HEK293 (cell line): ENCODE measurements around the gene COL5A2.

ENCODE experiments used
- CTCF ChIA-PET: fragments of 350-600 bp; formaldehyde crosslinking; extraction: SDS; loops from one replicate; lab custom pipeline; 2021; ENCODE audit warnings: antibody characterized with exemption; lab: Yijun Ruan, JAX
- POLR2A ChIA-PET: fragments of 300-600 bp; formaldehyde crosslinking; extraction: SDS; loops from one replicate; lab custom pipeline; 2020; ENCODE audit warnings: antibody characterized with exemption, inconsistent platforms; lab: Yijun Ruan, JAX
- H3K27ac ChIP-seq: fragments of 200-500 bp; sonication (Bioruptor generic); 2 replicates; pipeline ENCODE4 v1.5.1; 2014; ENCODE audit warnings: low read depth, low read length, control low read depth, inconsistent platforms; ENCODE audit errors: extremely low read depth
- H3K36me3 ChIP-seq, 2 experiments: fragments of 200-500 bp in 1 of 2; sonication (Bioruptor generic) in 1 of 2; 1 replicate in 1 of 2; 2 replicates in 1 of 2; pipeline ENCODE4 v1.5.1; 2014 to 2017; ENCODE audit warnings: inconsistent platforms in 2 of 2, low read length in 2 of 2; ENCODE audit not compliant: control insufficient read depth in 2 of 2, insufficient read depth in 1 of 2
- H3K4me1 ChIP-seq: fragments of 200-500 bp; sonication (Bioruptor generic); 2 replicates; pipeline ENCODE4 v1.5.1; 2014; ENCODE audit warnings: mild to moderate bottlenecking, low read length, inconsistent platforms; ENCODE audit not compliant: control insufficient read depth, insufficient read depth
- H3K4me3 ChIP-seq: 2 replicates; pipeline ENCODE4 v1.5.1; 2011; ENCODE audit warnings: low read depth, mild to moderate bottlenecking, control low read depth, low read length, moderate library complexity
- H3K9me3 ChIP-seq: fragments of 200-500 bp; sonication (Bioruptor generic); 2 replicates; pipeline ENCODE4 v1.5.1; 2014; ENCODE audit warnings: low read depth, low read length, inconsistent platforms; ENCODE audit not compliant: control insufficient read depth, insufficient read depth
- OSR2 ChIP-seq: fragments of 450-650 bp; formaldehyde crosslinking; IDR thresholded peaks from 2 replicates; pipeline ENCODE4 v1.5.1; 2016; ENCODE audit warnings: missing biosample characterization, missing genetic modification characterization
- OVOL3 ChIP-seq: fragments of 450-650 bp; formaldehyde crosslinking; IDR thresholded peaks from 2 replicates; pipeline ENCODE4 v1.5.1; 2016; ENCODE audit warnings: missing biosample characterization, missing genetic modification characterization
- SALL2 ChIP-seq: fragments of 450-650 bp; formaldehyde crosslinking; IDR thresholded peaks from 2 replicates; pipeline ENCODE4 v1.5.0; 2017; ENCODE audit warnings: missing biosample characterization, mild to moderate bottlenecking, missing genetic modification characterization, borderline replicate concordance
- ZBTB1 ChIP-seq: fragments of 450-650 bp; formaldehyde crosslinking; IDR thresholded peaks from 2 replicates; pipeline ENCODE4 v1.5.1; 2016; ENCODE audit warnings: missing biosample characterization, missing genetic modification characterization
- ZIC2 ChIP-seq: fragments of 450-650 bp; formaldehyde crosslinking; IDR thresholded peaks from 2 replicates; pipeline ENCODE4 v1.5.1; 2016; ENCODE audit warnings: missing biosample characterization, missing genetic modification characterization
- ZNF121 ChIP-seq: fragments of 450-650 bp; formaldehyde crosslinking; IDR thresholded peaks from 2 replicates; pipeline ENCODE4 v1.5.1; 2016; ENCODE audit warnings: missing biosample characterization, missing genetic modification characterization
- ZNF138 ChIP-seq: fragments of 450-650 bp; formaldehyde crosslinking; IDR thresholded peaks from 2 replicates; pipeline ENCODE4 v1.5.1; 2016; ENCODE audit warnings: missing biosample characterization, missing genetic modification characterization, borderline replicate concordance
- ZNF140 ChIP-seq: fragments of 450-650 bp; formaldehyde crosslinking; IDR thresholded peaks from 2 replicates; pipeline ENCODE4 v1.5.1; 2016; ENCODE audit warnings: missing biosample characterization, missing genetic modification characterization
- ZNF157 ChIP-seq: fragments of 450-650 bp; formaldehyde crosslinking; IDR thresholded peaks from 2 replicates; pipeline ENCODE4 v1.5.1; 2016; ENCODE audit warnings: missing biosample characterization, missing genetic modification characterization
- ZNF214 ChIP-seq: fragments of 450-650 bp; formaldehyde crosslinking; IDR thresholded peaks from 2 replicates; pipeline ENCODE4 v1.5.1; 2017; ENCODE audit warnings: missing biosample characterization, mild to moderate bottlenecking, missing genetic modification characterization, borderline replicate concordance
- ZNF248 ChIP-seq: fragments of 450-650 bp; formaldehyde crosslinking; IDR thresholded peaks from 2 replicates; pipeline ENCODE4 v1.5.1; 2017; ENCODE audit warnings: missing biosample characterization, missing genetic modification characterization
- ZNF510 ChIP-seq: fragments of 450-650 bp; formaldehyde crosslinking; IDR thresholded peaks from 2 replicates; pipeline ENCODE4 v1.5.1; 2018; ENCODE audit warnings: mild to moderate bottlenecking, missing genetic modification characterization, missing biosample characterization; ENCODE audit not compliant: insufficient replicate concordance
- ZNF621 ChIP-seq: fragments of 450-650 bp; formaldehyde crosslinking; IDR thresholded peaks from 2 replicates; pipeline ENCODE4 v1.5.1; 2017; ENCODE audit warnings: missing biosample characterization, missing genetic modification characterization
- ZNF837 ChIP-seq: fragments of 450-650 bp; formaldehyde crosslinking; IDR thresholded peaks from 2 replicates; pipeline ENCODE4 v1.5.1; 2016; ENCODE audit warnings: missing biosample characterization, missing genetic modification characterization
- TF ChIP-seq, protein P1 (sequence below): fragments of 450-650 bp; formaldehyde crosslinking; IDR thresholded peaks from 2 replicates; pipeline ENCODE4 v1.5.1; 2017; ENCODE audit warnings: missing biosample characterization, missing genetic modification characterization
- TF ChIP-seq, protein P2 (sequence below): fragments of 450-650 bp; formaldehyde crosslinking; IDR thresholded peaks from 2 replicates; pipeline ENCODE4 v1.5.1; 2016; ENCODE audit warnings: missing biosample characterization, missing genetic modification characterization
- TF ChIP-seq, protein P3 (sequence below): sonication (generic); formaldehyde crosslinking; IDR thresholded peaks from 2 replicates; pipeline ENCODE4 v1.8.1; 2022; ENCODE audit warnings: mild to moderate bottlenecking, moderate library complexity, missing genetic modification reagents
- TF ChIP-seq, protein P4 (sequence below): fragments of 450-650 bp; formaldehyde crosslinking; IDR thresholded peaks from 2 replicates; pipeline ENCODE4 v1.5.1; 2016; ENCODE audit warnings: missing biosample characterization, missing genetic modification characterization
- TF ChIP-seq, protein P5 (sequence below): fragments of 450-650 bp; formaldehyde crosslinking; conservative IDR thresholded peaks from 2 replicates; pipeline ENCODE4 v1.5.1; 2016; ENCODE audit warnings: low read depth, missing biosample characterization, missing genetic modification characterization
- TF ChIP-seq, protein P6 (sequence below): fragments of 450-650 bp; formaldehyde crosslinking; IDR thresholded peaks from 2 replicates; pipeline ENCODE4 v1.5.1; 2016; ENCODE audit warnings: missing biosample characterization, missing genetic modification characterization

The COL5A2 gene

DNA sequence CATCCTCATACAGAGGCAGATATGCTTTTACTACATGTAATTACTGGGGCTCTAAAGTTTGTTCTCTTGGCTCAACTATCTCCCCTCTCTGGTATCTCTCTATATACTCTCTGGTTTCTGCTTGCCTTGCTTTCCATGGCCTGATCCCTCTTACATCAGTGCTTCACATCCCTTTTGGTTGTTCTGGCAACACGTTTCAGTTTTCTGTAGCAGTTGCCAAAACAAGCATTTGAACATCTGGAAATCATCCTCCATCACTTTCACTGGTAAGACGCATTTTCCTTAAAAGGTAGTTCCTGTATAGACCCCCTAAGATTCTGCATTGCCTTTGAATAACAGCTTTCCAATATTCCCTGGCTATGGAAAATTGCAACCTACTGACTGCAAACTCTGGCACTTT lies 25.9 kb downstream of the COL5A2 start:
- ChIA-PET CTCF (interaction anchor here (0.7 to 3.1 kb wide), 2 partner anchors 11 kb away, joined by 3 to 25 read pairs; no protein-coding TSS in a partner anchor), POLR2A (no interaction called here)
- H3K9me3 ChIP-seq: no peaks in the 10 kb centered on the region
- H3K4me1 ChIP-seq: no peaks in the 10 kb centered on the region
- no peak overlapping the region for H3K4me3 ChIP-seq
- TF ChIP-seq ZNF138 (no peak), ZNF510 (tag by site-specific recombination) (no peak), ZBTB1 (no peak), OVOL3 (tag by site-specific recombination) (no peak), ZNF248 (tag by site-specific recombination) (no peak), ZNF140 (tag by site-specific recombination) (no peak), SALL2 (tag by site-specific recombination) (no peak), ZNF157 (no peak), OSR2 (no peak), ZNF121 (tag by site-specific recombination) (no peak), ZNF837 (tag by site-specific recombination) (no peak), ZNF214 (tag by site-specific recombination) (no peak), ZNF621 (tag by site-specific recombination) (no peak), ZIC2 (tag by site-specific recombination) (no peak)
- TF ChIP-seq, protein P1, sequence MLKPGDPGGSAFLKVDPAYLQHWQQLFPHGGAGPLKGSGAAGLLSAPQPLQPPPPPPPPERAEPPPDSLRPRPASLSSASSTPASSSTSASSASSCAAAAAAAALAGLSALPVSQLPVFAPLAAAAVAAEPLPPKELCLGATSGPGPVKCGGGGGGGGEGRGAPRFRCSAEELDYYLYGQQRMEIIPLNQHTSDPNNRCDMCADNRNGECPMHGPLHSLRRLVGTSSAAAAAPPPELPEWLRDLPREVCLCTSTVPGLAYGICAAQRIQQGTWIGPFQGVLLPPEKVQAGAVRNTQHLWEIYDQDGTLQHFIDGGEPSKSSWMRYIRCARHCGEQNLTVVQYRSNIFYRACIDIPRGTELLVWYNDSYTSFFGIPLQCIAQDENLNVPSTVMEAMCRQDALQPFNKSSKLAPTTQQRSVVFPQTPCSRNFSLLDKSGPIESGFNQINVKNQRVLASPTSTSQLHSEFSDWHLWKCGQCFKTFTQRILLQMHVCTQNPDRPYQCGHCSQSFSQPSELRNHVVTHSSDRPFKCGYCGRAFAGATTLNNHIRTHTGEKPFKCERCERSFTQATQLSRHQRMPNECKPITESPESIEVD (tag by site-specific recombination): no peak
- TF ChIP-seq, protein P2, sequence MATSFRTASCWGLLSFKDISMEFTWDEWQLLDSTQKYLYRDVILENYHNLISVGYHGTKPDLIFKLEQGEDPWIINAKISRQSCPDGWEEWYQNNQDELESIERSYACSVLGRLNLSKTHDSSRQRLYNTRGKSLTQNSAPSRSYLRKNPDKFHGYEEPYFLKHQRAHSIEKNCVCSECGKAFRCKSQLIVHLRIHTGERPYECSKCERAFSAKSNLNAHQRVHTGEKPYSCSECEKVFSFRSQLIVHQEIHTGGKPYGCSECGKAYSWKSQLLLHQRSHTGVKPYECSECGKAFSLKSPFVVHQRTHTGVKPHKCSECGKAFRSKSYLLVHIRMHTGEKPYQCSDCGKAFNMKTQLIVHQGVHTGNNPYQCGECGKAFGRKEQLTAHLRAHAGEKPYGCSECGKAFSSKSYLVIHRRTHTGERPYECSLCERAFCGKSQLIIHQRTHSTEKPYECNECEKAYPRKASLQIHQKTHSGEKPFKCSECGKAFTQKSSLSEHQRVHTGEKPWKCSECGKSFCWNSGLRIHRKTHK (tag by site-specific recombination): no peak
- TF ChIP-seq, protein P3, sequence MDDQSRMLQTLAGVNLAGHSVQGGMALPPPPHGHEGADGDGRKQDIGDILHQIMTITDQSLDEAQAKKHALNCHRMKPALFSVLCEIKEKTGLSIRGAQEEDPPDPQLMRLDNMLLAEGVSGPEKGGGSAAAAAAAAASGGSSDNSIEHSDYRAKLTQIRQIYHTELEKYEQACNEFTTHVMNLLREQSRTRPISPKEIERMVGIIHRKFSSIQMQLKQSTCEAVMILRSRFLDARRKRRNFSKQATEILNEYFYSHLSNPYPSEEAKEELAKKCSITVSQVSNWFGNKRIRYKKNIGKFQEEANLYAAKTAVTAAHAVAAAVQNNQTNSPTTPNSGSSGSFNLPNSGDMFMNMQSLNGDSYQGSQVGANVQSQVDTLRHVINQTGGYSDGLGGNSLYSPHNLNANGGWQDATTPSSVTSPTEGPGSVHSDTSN (CRISPR knock-in tag): no peak
- TF ChIP-seq, protein P4, sequence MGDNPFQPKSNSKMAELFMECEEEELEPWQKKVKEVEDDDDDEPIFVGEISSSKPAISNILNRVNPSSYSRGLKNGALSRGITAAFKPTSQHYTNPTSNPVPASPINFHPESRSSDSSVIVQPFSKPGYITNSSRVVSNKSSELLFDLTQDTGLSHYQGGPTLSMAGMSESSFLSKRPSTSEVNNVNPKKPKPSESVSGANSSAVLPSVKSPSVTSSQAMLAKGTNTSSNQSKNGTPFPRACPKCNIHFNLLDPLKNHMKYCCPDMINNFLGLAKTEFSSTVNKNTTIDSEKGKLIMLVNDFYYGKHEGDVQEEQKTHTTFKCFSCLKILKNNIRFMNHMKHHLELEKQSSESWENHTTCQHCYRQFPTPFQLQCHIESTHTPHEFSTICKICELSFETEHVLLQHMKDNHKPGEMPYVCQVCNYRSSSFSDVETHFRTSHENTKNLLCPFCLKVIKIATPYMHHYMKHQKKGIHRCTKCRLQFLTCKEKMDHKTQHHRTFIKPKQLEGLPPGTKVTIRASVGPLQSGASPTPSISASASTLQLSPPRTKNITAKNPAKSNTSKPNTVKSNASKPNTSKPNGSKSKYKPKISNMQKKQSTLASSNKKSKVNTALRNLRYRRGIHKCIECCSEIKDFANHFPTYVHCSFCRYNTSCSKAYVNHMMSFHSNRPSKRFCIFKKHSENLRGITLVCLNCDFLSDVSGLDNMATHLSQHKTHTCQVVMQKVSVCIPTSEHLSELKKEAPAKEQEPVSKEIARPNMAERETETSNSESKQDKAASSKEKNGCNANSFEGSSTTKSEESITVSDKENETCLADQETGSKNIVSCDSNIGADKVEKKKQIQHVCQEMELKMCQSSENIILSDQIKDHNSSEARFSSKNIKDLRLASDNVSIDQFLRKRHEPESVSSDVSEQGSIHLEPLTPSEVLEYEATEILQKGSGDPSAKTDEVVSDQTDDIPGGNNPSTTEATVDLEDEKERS (tag by site-specific recombination): no peak
- TF ChIP-seq, protein P5, sequence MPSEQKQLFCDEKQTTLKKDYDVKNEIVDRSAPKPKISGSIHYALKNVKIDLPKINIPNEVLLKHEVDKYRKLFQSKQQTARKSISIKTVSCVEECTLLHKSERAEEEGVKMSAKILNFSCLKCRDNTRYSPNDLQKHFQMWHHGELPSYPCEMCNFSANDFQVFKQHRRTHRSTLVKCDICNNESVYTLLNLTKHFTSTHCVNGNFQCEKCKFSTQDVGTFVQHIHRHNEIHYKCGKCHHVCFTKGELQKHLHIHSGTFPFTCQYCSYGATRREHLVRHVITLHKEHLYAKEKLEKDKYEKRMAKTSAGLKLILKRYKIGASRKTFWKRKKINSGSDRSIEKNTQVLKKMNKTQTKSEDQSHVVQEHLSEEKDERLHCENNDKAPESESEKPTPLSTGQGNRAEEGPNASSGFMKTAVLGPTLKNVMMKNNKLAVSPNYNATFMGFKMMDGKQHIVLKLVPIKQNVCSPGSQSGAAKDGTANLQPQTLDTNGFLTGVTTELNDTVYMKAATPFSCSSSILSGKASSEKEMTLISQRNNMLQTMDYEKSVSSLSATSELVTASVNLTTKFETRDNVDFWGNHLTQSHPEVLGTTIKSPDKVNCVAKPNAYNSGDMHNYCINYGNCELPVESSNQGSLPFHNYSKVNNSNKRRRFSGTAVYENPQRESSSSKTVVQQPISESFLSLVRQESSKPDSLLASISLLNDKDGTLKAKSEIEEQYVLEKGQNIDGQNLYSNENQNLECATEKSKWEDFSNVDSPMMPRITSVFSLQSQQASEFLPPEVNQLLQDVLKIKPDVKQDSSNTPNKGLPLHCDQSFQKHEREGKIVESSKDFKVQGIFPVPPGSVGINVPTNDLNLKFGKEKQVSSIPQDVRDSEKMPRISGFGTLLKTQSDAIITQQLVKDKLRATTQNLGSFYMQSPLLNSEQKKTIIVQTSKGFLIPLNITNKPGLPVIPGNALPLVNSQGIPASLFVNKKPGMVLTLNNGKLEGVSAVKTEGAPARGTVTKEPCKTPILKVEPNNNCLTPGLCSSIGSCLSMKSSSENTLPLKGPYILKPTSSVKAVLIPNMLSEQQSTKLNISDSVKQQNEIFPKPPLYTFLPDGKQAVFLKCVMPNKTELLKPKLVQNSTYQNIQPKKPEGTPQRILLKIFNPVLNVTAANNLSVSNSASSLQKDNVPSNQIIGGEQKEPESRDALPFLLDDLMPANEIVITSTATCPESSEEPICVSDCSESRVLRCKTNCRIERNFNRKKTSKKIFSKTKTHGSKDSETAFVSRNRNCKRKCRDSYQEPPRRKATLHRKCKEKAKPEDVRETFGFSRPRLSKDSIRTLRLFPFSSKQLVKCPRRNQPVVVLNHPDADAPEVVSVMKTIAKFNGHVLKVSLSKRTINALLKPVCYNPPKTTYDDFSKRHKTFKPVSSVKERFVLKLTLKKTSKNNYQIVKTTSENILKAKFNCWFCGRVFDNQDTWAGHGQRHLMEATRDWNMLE (tag by site-specific recombination): no peak
- TF ChIP-seq, protein P6, sequence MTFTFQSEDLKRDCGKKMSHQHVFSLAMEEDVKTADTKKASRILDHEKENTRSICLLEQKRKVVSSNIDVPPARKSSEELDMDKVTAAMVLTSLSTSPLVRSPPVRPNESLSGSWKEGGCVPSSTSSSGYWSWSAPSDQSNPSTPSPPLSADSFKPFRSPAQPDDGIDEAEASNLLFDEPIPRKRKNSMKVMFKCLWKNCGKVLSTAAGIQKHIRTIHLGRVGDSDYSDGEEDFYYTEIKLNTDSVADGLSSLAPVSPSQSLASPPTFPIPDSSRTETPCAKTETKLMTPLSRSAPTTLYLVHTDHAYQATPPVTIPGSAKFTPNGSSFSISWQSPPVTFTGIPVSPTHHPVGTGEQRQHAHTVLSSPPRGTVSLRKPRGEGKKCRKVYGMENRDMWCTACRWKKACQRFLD (tag by site-specific recombination): no peak
- no peaks in the 10 kb centered on the region for H3K36me3 ChIP-seq
- H3K27ac ChIP-seq: no peak overlapping the region
